Activated naive CD8-positive, alpha-beta T cell (primary cell): ENCODE data around the gene STK11IP.

Experiments used
- H3K27ac Mint-ChIP-seq: one replicate; pipeline ENCODE4 v1.8.0; 2021; ENCODE audit warnings: mixed read lengths
- H3K27me3 Mint-ChIP-seq: one replicate; pipeline ENCODE4 v1.8.0; 2021; ENCODE audit warnings: mixed read lengths
- H3K36me3 Mint-ChIP-seq: one replicate; pipeline ENCODE4 v1.8.0; 2021; ENCODE audit warnings: mixed read lengths
- H3K4me1 Mint-ChIP-seq: one replicate; pipeline ENCODE4 v1.8.0; 2021; ENCODE audit warnings: low read depth, mixed read lengths
- H3K4me3 Mint-ChIP-seq: one replicate; pipeline ENCODE4 v1.8.0; 2021; ENCODE audit warnings: mild to moderate bottlenecking, mixed read lengths
- H3K9me3 Mint-ChIP-seq: one replicate; pipeline ENCODE4 v1.8.0; 2021; ENCODE audit warnings: low read depth, mixed read lengths

Gene STK11IP

DNA sequence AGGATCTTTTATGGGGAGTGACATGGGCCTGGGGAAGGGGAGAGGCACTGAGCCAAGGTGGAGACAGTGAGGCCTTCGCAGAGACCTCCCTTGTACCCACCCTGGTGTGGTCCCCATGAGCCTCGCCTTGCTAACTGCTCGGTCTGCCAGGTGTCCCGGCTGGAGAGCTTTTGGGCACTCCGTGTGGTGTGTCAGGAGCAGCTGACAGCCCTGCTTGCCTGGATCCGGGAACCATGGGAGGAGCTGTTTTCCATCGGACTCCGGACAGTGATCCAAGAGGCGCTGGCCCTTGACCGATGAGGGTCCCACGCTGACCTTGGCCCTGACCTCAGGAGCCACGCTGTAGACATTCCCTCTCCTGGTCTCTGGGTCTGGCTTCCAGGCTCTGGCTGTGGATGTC lies 18.2 kb downstream of the STK11IP start:
- peaks cover 2% of the 10 kb centered on the region for H3K36me3 Mint-ChIP-seq
- H3K4me3 Mint-ChIP-seq, result no peak overlapping the region
- H3K4me1 Mint-ChIP-seq, result peaks cover 13% of the 10 kb centered on the region
- H3K27ac Mint-ChIP-seq, result no peak overlapping the region
- H3K27me3 Mint-ChIP-seq, result no peaks in the 10 kb centered on the region
- H3K9me3 Mint-ChIP-seq, result no peaks in the 10 kb centered on the region

DNA sequence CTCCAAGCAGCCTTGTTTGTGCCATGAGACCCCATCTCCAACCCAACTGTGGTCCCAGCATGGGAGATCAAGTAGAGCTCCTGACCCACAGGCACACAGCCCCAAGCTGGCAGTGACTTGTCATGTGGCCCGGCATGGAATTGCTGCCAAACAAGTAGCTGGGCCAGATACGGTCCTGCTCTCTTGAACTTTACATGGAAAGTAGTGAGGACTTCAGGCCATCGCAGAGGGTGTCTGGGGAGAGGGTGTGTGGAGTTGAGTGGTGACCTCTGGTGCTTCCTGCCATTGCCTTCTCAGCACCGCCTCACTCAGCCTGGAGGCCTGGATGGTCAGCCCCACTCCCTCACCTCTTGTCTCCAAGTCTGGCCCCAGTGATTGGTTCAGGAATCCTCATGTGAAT lies 18.9 kb downstream of the STK11IP start:
- Mint-ChIP-seq H3K4me1 (peaks cover 11% of the 10 kb centered on the region), H3K9me3 (no peaks in the 10 kb centered on the region), H3K27me3 (no peaks in the 10 kb centered on the region), H3K27ac (no peak overlapping the region), H3K36me3 (peaks cover 2% of the 10 kb centered on the region), H3K4me3 (no peak overlapping the region)

DNA sequence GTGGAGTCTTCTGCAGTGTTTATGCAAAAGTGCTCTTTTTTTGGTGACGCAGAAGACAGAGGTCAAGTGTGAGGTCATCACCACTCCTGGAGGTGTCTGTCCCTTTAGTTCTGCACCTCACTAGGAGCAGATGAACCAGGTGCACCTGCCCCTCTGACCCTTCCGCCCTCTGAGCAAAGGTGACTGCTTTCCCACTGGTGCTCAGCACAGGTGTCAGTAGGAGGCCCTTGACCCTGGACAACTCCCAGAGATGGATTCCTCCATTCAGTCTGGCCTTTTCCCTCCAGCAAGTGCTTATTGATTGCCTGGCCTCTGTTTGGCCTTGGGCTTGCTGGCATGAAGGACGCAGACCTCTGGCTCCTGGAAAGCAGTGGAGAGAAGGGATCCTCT lies 21.1 kb downstream of the STK11IP start:
- Mint-ChIP-seq H3K27ac (no peak overlapping the region), H3K4me3 (no peak overlapping the region), H3K27me3 (no peaks in the 10 kb centered on the region), H3K36me3 (peaks cover 2% of the 10 kb centered on the region), H3K4me1 (peaks cover 2% of the 10 kb centered on the region), H3K9me3 (no peaks in the 10 kb centered on the region)

DNA sequence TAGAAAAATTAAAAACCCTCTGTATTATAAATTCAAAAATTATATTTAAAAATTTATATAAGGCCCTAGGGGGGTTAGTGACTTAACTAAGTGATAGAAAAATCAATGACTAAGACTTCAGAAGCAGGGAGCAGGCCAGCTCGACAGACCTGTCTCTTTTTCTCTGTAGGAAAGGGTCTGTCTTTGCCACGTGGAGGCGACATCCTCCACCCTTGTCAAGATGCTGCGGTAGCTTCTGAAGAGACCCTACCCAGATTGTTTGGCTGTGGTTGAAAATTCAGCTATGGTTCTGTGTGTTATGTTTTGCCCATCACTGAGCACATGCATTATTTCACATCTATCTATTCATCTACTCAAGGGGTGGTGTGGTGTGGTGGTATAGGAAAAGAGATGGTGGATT lies 21.6 kb downstream of the STK11IP start:
- no peak overlapping the region for H3K27ac Mint-ChIP-seq
- peaks cover 2% of the 10 kb centered on the region for H3K36me3 Mint-ChIP-seq

DNA sequence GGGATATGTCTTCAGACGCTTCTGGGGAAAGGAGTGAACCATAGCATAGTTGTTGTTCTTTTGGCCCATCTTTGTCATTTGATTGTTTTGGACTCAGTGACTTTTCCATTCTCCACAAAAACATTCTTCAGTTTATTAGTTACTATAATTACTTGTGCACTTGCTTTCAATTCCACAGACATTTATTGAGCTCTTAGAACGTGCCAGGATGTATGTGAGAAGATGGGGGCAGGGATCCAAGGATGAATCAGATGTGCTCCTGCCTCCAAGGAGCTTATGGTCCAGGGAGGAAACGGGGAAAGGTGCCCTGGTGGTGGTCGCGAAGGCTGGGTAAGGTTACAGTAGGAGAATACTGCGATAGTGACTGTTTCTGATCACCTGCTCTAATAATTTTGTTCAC lies 22.9 kb downstream of the STK11IP start:
- H3K36me3 Mint-ChIP-seq, result no peaks in the 10 kb centered on the region
- H3K4me1 Mint-ChIP-seq, result no peaks in the 10 kb centered on the region
- H3K4me3 Mint-ChIP-seq, result no peak overlapping the region
- H3K27ac Mint-ChIP-seq, result no peak overlapping the region
- no peaks in the 10 kb centered on the region for H3K9me3 Mint-ChIP-seq
- no peaks in the 10 kb centered on the region for H3K27me3 Mint-ChIP-seq

More for the DNA sequence above, 21.6 kb downstream of the STK11IP start:
- Mint-ChIP-seq H3K27me3 (no peaks in the 10 kb centered on the region), H3K4me3 (no peak overlapping the region), H3K4me1 (peaks cover 2% of the 10 kb centered on the region), H3K9me3 (no peaks in the 10 kb centered on the region)

DNA sequence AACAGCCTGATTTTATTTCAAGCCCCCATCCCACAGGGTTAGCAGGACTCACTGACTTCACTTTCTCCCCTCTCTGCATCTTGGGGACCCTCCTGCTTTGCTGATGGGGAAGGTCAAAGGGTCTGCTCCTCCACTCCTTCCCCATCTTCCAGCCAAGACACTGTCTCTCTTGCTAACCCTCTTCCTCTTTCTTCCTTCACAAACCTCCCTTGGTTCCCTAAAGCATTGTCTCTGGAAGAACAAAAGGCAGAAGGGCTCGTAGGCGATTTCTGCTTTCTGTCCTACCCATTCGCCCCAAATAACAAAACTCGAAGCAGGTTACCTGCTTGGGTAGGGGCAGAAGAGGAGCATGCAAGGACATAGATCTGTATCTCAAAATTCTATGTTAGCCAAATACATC lies 24.3 kb downstream of the STK11IP start:
- peaks cover 4% of the 10 kb centered on the region for H3K4me1 Mint-ChIP-seq
- H3K27ac Mint-ChIP-seq, result no peak overlapping the region
- peaks cover 4% of the 10 kb centered on the region for H3K27me3 Mint-ChIP-seq
- H3K36me3 Mint-ChIP-seq, result no peaks in the 10 kb centered on the region
- no peak overlapping the region for H3K4me3 Mint-ChIP-seq
- H3K9me3 Mint-ChIP-seq, result no peaks in the 10 kb centered on the region

DNA sequence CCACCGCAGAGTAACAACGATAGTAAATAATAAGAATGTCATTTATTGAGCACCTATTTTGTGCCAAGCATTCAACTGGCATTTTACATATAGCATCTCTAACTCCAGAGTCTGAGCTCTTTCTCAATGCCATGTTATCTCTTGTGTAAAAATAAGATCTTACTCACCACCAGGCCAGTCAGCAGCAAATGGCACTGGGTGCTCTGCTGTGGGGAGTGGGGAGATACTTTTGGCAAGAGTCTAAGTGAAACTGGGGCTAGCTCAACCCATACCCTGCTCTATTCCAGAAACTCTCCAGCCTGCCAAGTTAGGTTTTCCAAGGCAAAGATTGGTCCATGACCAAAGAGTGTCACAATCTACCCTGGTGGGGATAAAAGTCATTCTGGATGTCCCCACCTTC lies 24.8 kb downstream of the STK11IP start:
- peaks cover 5% of the 10 kb centered on the region for H3K27me3 Mint-ChIP-seq

DNA sequence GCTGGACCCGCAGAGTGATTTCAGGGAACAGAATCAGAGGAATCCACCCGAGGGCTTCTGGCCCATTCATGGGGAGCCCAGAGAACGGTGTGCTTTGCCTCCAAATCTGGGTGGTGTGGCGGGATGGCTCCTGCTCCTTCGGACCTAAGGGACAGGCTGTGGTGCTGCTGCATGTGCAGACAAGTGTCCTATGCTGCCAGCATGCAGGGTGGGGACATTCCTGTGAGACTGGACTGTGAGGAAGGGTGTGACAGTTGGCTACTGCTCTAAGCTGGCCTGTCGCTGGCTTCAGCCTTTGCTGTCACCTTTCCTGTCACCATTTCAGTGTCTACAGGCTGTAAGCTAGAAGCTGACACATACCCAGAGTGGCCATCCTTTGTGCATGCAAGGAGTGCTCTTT lies 26.9 kb downstream of the STK11IP start:
- no peaks in the 10 kb centered on the region for H3K36me3 Mint-ChIP-seq
- no peak overlapping the region for H3K4me3 Mint-ChIP-seq
- H3K27ac Mint-ChIP-seq, result no peak overlapping the region
- H3K9me3 Mint-ChIP-seq, result no peaks in the 10 kb centered on the region
- H3K27me3 Mint-ChIP-seq, result peaks cover 5% of the 10 kb centered on the region
- peaks cover 5% of the 10 kb centered on the region for H3K4me1 Mint-ChIP-seq

More for the DNA sequence above, 24.8 kb downstream of the STK11IP start:
- Mint-ChIP-seq H3K36me3 (no peaks in the 10 kb centered on the region), H3K4me1 (peaks cover 5% of the 10 kb centered on the region), H3K9me3 (no peaks in the 10 kb centered on the region), H3K27ac (no peak overlapping the region), H3K4me3 (no peak overlapping the region)

DNA sequence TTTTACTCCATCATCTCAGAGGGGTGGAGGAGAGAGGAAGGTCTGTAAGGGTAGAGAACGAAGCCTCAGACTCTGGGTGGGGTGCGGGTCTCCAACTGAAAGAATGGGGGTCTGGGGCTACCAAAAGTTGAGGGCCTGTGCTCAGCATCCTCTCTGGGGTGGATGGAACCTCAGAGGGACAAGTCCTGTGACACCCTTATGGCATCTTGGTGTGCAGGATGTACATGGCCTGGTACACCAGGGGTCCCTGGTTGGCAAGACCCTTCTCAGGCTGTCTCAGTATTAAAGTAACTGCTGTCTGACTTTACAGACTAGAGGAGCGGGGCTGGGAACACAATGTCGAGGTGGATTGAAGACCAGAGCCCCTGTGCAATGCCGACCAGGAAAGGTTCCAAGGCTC lies 27.5 kb downstream of the STK11IP start:
- no peaks in the 10 kb centered on the region for H3K9me3 Mint-ChIP-seq
- H3K36me3 Mint-ChIP-seq, result no peaks in the 10 kb centered on the region
- no peak overlapping the region for H3K27ac Mint-ChIP-seq
- no peak overlapping the region for H3K4me3 Mint-ChIP-seq
- H3K4me1 Mint-ChIP-seq, result peaks cover 5% of the 10 kb centered on the region
- peaks cover 5% of the 10 kb centered on the region for H3K27me3 Mint-ChIP-seq

DNA sequence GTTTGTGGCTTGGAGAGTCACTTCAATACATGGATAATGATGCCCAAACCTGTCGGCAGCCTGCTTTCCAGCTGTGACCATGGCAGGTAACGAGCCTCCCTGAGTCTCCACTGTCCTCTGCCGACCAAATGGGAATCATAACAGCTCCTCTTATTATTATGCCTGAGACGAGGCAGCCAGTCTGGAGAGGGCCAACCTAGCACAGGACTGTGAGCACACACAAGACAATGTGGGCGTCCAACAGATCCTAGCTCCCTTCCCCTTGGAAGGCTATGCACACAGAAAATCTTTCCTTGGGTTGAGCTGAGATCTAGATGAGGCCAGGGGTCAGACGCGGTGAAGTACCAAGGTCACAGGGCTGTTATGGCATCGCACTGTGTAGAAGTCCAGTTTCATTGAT lies 28.9 kb downstream of the STK11IP start:
- Mint-ChIP-seq H3K27me3 (peaks cover 5% of the 10 kb centered on the region), H3K9me3 (no peaks in the 10 kb centered on the region), H3K36me3 (no peaks in the 10 kb centered on the region), H3K27ac (no peak overlapping the region), H3K4me3 (peak overlapping the region; percentile 84), H3K4me1 (peaks cover 5% of the 10 kb centered on the region)

DNA sequence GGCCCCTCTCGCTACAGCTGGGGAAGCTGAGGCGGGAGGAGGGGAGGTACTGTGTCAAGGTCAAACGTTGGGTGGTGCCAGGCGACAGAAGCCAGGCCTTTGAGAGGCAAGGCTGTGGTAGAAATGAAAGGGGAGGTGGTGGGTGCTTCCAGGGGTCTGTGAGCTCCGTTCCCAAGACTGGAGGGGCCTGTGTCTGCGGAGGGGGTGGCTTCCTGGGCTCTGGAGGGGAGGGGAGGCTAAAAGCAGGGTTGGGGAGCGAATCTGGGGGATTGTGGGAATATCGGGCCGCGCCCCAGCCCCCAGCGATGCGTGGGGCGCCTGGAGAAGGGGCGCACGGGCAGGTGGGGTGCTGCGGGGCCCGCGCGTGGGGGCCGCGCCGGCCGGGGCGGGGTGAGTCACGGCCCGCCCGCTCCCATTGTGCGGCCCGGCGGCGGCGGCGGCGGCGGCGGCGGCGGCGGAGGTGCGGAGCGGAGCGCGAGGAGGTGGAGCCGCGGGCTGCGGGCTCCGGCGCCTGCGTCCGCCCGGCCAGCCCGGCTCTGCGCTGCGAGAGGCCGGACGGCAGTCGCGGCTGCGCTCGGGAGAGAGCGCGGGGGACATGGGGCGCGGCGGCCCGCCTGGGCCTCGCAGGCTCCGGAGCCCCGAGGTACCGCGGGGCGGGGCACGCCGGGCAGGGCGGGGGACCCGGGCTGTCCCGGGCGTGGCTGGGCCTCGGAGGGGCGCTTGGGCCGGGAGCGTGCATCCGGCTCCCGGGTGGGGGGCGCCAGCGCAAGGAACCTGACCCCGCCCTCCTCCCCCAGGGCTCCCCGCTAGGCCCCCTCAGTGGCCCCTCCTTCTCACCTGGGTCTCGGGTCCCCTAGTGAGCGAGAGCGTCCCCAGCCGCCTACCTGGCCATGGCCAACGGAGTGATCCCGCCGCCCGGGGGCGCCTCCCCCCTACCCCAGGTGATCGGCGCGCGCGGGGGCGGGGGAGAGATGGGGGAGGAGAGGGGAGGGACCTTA lies 29.7 kb downstream of the STK11IP start, which contains the start of gene SLC4A3:
TSS of gene SLC4A3 (plus strand) at position 528 of the 998 bp plus-strand sequence. CDS start at position 891, 363 bp downstream.
- H3K36me3 Mint-ChIP-seq, result no peaks in the 10 kb centered on the region
- no peaks in the 10 kb centered on the region for H3K9me3 Mint-ChIP-seq
- H3K27me3 Mint-ChIP-seq, result peaks cover 5% of the 10 kb centered on the region
- no peak within 1 kb of the TSS for H3K27ac Mint-ChIP-seq
- peak within 1 kb of the TSS; percentile 84 for H3K4me3 Mint-ChIP-seq
- H3K4me1 Mint-ChIP-seq, result peaks cover 5% of the 10 kb centered on the region

DNA sequence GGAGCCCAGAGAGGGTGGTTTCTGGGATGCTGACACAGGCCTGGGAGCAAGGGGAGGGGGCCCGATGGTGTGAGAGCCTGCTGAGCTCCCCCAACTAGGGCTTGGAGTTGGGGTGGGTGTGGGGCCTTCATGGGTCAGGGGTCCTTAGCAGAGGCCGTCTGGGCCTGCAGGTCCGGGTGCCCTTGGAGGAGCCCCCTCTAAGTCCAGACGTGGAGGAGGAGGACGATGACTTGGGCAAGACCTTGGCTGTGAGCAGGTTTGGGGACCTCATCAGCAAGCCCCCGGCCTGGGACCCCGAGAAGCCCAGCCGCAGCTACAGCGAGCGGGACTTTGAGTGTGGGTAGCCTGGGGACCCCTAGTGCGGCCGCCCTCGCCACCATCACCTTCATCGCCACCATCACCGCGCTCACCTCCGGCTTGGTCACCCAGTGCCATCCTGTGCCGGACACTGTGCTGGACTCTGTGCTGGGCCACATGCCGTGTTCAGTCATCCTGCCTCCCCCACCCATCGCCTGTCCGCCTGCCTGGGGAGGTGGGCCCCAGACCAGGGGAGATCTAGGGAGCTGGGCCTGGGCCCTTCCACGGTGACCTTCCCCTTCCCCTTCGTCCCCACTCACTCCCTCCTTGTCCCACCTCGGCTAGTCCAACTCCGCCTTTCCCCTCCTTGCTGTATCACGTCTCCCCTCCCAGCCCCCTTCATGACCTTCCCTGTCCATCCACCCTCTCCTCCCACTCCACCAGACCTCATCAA lies 30.8 kb downstream of the STK11IP start:
- Mint-ChIP-seq H3K27ac (no peak overlapping the region), H3K36me3 (no peaks in the 10 kb centered on the region), H3K9me3 (no peaks in the 10 kb centered on the region), H3K4me1 (peaks cover 5% of the 10 kb centered on the region), H3K4me3 (peak overlapping the region; percentile 52), H3K27me3 (peaks cover 5% of the 10 kb centered on the region)

DNA sequence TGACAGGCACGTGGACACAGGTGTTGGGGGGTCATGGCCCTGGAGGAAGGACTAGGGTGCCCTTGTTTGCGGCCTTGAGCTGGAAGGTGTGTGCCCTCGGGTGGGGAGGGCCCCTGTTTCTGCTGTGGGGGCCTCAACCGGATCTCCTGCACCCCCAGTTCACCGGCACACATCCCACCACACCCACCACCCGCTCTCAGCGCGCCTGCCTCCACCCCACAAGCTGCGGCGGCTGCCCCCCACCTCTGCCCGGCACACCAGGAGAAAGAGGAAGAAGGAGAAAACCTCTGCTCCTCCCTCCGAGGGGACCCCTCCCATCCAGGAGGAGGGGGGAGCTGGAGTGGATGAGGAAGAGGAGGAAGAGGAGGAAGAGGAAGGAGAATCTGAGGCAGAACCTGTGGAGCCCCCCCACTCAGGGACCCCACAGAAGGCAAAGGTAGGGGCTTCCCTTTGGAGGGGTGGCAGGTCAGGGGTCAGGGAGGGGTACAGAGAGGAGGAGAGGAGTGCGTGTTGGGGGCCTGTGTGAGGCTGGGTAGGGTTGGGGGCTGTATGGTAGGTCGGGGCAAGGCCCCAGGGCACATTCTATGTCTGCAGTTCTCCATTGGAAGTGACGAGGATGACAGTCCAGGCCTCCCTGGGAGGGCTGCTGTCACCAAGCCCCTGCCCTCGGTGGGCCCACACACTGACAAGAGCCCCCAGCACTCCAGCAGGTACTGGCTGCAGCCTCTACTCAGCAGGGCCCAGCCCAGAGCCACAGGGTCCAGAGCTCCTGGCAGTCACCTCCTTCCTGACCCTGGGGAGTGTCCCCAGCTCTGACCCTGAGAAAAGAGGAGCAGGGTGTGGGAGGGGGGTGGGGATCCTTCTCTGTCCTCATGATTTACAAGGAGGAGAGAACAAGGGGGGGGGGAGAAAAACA lies 31.6 kb downstream of the STK11IP start:
- Mint-ChIP-seq H3K4me1 (peaks cover 5% of the 10 kb centered on the region), H3K36me3 (no peaks in the 10 kb centered on the region), H3K27me3 (peaks cover 5% of the 10 kb centered on the region), H3K27ac (no peak overlapping the region), H3K4me3 (no peak overlapping the region), H3K9me3 (no peaks in the 10 kb centered on the region)

DNA sequence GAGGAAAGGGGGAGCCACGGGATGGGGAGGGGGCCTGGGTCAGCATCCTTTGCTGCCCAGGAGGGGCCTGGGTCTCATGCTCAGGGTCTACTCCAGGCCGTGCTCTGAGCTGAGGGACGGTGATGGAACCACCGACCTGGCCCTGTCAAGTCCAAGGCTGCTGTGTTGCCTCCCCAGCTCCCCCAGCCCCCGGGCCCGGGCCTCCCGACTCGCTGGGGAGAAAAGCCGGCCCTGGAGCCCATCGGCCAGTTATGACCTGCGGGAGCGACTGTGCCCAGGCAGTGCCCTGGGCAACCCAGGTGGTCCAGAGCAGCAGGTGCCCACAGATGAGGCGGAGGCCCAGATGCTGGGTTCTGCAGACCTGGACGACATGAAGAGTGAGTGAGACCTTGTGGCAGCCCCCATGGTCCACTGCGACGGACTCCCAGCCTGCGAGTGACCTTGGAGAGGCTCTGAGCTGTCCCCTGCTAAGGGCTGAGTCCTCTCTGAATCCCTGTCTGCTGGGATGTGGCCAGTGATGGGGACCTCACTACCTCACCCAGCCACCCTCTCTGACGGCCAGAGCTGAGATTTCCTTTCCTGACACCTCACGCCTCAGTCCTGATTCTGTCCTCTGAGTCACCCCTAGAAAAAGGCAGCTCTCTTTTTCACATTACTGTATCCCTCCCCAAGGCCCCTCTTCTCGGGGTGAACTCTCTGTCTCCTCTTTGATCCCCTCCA lies 32.5 kb downstream of the STK11IP start:
- Mint-ChIP-seq H3K4me1 (peaks cover 5% of the 10 kb centered on the region), H3K4me3 (no peak overlapping the region), H3K27me3 (peaks cover 5% of the 10 kb centered on the region), H3K36me3 (no peaks in the 10 kb centered on the region), H3K27ac (no peak overlapping the region), H3K9me3 (no peaks in the 10 kb centered on the region)
